ES-I3 (cell line): ENCODE data around the gene P3H3.
"Not testable (repeated sequence)": the region's sequence is repeated elsewhere in the genome, so short reads cannot be mapped to it uniquely, and the experiment has no call there.

Experiments
- H3K36me3 ChIP-seq: 2 replicates; pipeline ENCODE4 v1.6.1; 2013; ENCODE audit warnings: mild to moderate bottlenecking, low read length, control low read depth, moderate library complexity; ENCODE audit not compliant: insufficient read depth
- H3K4me1 ChIP-seq: 2 replicates; pipeline ENCODE4 v1.6.1; 2013; ENCODE audit warnings: mild to moderate bottlenecking, control low read depth, low read length; ENCODE audit not compliant: insufficient read depth
- H3K9ac ChIP-seq: 2 replicates; pipeline ENCODE4 v1.6.1; 2013; ENCODE audit warnings: low read depth, mild to moderate bottlenecking, low read length, moderate library complexity
- H3K9me3 ChIP-seq: 2 replicates; pipeline ENCODE4 v1.6.1; 2013; ENCODE audit warnings: mild to moderate bottlenecking, low read length, moderate library complexity; ENCODE audit not compliant: control insufficient read depth, insufficient read depth

Gene P3H3

GRCh38 chr12:6884539-6884938 lies 56.3 kb downstream of the P3H3 start:
- no peaks in the 10 kb centered on the region for H3K9me3 ChIP-seq
- H3K4me1 ChIP-seq, result peaks cover 23% of the 10 kb centered on the region
- no peak overlapping the region for H3K9ac ChIP-seq
- H3K36me3 ChIP-seq, result 0 out of 2 replicates have a peak, but pooled peaks cover under 1% of the 10 kb centered on the region

DNA sequence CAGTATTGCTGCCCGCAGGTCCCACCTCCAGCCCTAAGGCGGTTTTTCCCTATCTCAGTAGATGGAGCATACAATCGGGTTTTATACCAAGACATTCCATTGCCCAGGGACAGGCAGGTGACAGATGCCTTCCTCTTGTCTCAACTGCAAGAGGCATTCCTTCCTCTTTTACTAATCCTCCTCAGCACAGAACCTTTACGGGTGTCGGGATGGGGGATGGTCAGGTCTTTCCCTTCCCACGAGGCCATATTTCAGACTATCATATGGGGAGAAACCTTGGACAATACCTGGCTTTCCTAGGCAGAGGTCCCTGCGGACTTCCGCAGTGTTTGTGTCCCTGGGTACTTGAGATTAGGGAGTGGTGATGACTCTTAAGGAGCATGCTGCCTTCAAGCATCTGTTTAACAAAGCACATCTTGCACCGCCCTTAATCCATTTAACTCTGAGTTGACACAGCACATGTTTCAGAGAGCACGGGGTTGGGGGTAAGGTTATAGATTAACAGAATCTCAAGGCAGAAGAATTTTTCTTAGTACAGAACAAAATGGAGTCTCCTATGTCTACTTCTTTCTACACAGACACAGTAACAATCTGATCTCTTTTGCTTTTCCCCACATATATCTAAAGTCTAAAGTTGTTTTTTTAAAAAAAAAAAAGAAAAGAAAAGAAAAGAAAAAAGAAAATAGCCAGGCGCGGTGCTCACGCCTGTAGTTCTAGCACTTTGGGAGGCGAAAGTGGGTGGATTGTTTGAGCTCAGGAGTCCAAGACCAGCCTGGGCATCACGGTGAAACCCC lies 58.2 kb downstream of the P3H3 start:
- not testable (repeated sequence) for H3K9ac ChIP-seq, H3K36me3 ChIP-seq, H3K9me3 ChIP-seq
- peaks cover 29% of the 10 kb centered on the region for H3K4me1 ChIP-seq

DNA sequence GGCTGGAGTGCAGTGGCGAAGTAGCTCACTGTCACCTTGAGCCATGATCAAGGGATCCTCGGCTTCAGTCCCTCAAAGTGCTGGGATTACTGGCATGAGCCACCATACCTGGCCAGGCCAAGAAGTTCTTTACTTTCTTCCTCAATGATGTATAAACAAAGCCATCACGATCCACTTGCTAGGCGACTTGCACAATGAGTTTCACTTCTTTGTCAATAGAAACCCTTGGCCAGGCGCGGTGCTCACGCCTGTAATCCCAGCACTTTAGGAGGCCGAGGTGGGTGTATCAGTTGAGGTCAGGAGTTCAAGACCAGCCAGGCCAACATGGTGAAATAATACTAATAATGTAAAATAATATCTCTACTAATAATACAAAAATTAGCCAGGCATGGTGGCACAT lies 59.3 kb downstream of the P3H3 start:
- Histone ChIP-seq H3K9me3 (no peaks in the 10 kb centered on the region), H3K4me1 (peaks cover 29% of the 10 kb centered on the region), H3K9ac (no peak overlapping the region), H3K36me3 (0 out of 2 replicates have a peak, but pooled peaks cover 2% of the 10 kb centered on the region)

DNA sequence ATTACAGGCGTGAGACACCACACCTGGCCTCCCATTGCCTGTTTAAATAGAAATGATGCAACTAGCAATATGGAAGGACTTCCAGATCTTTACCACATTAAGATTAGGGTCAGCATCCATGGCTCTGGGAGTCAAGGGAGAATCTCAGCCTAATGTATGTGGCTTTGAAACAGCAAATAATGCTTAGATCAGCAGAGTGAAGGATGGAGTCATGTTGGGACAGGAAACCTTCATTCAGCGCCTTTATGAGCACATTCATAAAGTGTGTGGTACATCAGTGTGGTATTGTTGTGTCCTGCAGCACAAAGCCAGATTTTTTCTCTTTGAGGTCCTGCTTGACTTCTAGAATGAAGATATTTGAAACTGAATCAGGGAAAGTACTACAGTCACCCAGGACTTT lies 60.2 kb downstream of the P3H3 start:
- 0 out of 2 replicates have a peak, but pooled peaks cover 2% of the 10 kb centered on the region for H3K36me3 ChIP-seq
- no peaks in the 10 kb centered on the region for H3K9me3 ChIP-seq
- H3K9ac ChIP-seq, result no peak overlapping the region
- peaks cover 29% of the 10 kb centered on the region for H3K4me1 ChIP-seq

GRCh38 chr12:6888794-6889193 lies 60.6 kb downstream of the P3H3 start:
- not testable (repeated sequence) for H3K9ac ChIP-seq, H3K36me3 ChIP-seq, H3K9me3 ChIP-seq
- peaks cover 29% of the 10 kb centered on the region for H3K4me1 ChIP-seq
